Body of pancreas (tissue), 4 donors: ENCODE data around the gene DNAJA4. TPM values are rescaled to one million over a fixed set of nuclear protein-coding genes. Genes with fewer than 3 reads are reported as not detected.

Experiments used
- ATAC-seq: fragments of 150-250 bp; one replicate; pipeline ENCODE4 v1.9.1; 2016
- DNase-seq, 4 donors: peaks; one replicate each; pipeline ENCODE4 v3.0.0-alpha.2; 2019
- H3K27ac ChIP-seq, 4 donors: fragments of 200-600 bp; sonication (generic); 1 replicate in 3 of 4; 2 replicates in 1 of 4; pipeline versions ENCODE4 v1.5.1 to v1.6.1; 2016 to 2019; ENCODE audit warnings: mild to moderate bottlenecking in 1 of 4, mixed read lengths in 1 of 4, moderate library complexity in 1 of 4
- H3K27me3 ChIP-seq, 2 donors: fragments of 200-600 bp; sonication (generic); one replicate each; pipeline ENCODE4 v1.6.0; 2016; ENCODE audit warnings: mild to moderate bottlenecking in 1 of 2
- H3K36me3 ChIP-seq, 2 donors: fragments of 200-600 bp; sonication (generic); replicated peaks in 1 of 2; 2 replicates each; pipeline ENCODE4 v1.5.1; 2016; ENCODE audit warnings: low read depth in 2 of 2; ENCODE audit not compliant: insufficient read depth in 1 of 2
- H3K4me1 ChIP-seq: fragments of 200-600 bp; sonication (generic); one replicate; pipeline ENCODE4 v1.6.0; 2016
- H3K4me3 ChIP-seq, 2 donors: fragments of 200-600 bp; sonication (generic); 1 replicate in 1 of 2; 2 replicates in 1 of 2; pipeline ENCODE4 v1.5.1; 2016 to 2019
- H3K9me3 ChIP-seq, 3 donors: fragments of 200-600 bp; sonication (generic); 1 replicate in 2 of 3; 2 replicates in 1 of 3; pipeline ENCODE4 v1.5.1; 2016
- POLR2A ChIP-seq, 3 donors: fragments of 450-650 bp; IDR thresholded peaks; one replicate each; pipeline ENCODE4 v1.6.1; 2016; ENCODE audit warnings: antibody characterized with exemption in 3 of 3, mild to moderate bottlenecking in 2 of 3
- WGBS, 2 donors: methylation state at CpG; one replicate each; pipeline ENCODE4 v1.1.5; 2017; 5-methylcytosine and 5-hydroxymethylcytosine counted together
- intact Hi-C: fragments of 100-400 bp; cut with DNase I; formaldehyde crosslinking; loops from one replicate; pipeline ENCODE4 v1.15.1; 2023
- total RNA-seq, 2 donors: library from RNA; depleted of rRNA; stranded (reverse); fragments of >200 nt; gene quantifications; one replicate each; pipeline ENCODE4 v1.1.0, GENCODE V29; 2016
- TF ChIP-seq, protein P1 (sequence below), 7 experiments: fragments of 450-650 bp in 4 of 7; fragments of 200-600 bp in 3 of 7; sonication (generic) in 3 of 7; IDR thresholded peaks; one replicate each; pipeline ENCODE4 v1.5.1; 2016 to 2019; ENCODE audit warnings: antibody characterized with exemption in 7 of 7

Gene DNAJA4
- total RNA-seq, 2 donors from 2014 or later, result 5.9 to 8.0 TPM

DNA sequence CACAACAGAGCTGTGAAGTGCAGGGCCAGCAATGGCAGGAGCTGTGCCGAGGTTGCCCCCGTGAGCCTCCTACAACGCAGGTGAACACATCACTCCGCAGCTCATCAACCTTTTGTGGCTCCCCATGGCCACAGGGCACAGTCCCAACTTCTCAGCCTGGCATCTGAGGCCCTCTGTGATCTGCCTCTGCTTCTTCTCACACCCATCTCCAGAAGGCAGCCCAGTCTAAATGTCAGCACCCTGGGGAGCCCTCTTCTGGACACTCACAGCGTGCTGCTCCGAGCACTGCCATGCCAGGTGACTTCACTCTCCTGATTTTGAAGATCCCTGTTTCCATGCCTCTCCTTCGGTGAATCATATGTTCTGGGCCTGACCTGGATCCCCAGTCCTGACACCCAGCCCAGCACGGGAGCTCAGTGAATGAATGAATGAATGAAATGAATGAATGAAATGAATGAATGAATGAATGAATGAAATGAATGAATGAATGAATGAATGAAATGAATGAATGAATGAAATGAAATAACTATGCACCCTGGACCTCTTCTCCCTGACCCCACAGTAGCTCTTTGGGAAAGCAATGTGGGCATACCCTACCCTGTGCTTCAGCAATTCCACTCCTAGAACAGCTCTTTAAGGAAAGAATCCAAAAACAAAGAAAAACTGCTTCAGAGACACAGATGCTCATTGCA, 52.9 kb downstream of the DNAJA4 start:
- DNase-seq, result no peak
- no peak overlapping the region for H3K27ac ChIP-seq
- intact Hi-C loops, result no loop called here
- no peak overlapping the region for H3K4me3 ChIP-seq
- H3K9me3 ChIP-seq, result no peaks in the 10 kb centered on the region
- no peak for ATAC-seq
- no peaks in the 10 kb centered on the region for H3K4me1 ChIP-seq
- no peak for TF ChIP-seq POLR2A (IDR thresholded peaks at IDR 0.05)
- TF ChIP-seq, protein P1, sequence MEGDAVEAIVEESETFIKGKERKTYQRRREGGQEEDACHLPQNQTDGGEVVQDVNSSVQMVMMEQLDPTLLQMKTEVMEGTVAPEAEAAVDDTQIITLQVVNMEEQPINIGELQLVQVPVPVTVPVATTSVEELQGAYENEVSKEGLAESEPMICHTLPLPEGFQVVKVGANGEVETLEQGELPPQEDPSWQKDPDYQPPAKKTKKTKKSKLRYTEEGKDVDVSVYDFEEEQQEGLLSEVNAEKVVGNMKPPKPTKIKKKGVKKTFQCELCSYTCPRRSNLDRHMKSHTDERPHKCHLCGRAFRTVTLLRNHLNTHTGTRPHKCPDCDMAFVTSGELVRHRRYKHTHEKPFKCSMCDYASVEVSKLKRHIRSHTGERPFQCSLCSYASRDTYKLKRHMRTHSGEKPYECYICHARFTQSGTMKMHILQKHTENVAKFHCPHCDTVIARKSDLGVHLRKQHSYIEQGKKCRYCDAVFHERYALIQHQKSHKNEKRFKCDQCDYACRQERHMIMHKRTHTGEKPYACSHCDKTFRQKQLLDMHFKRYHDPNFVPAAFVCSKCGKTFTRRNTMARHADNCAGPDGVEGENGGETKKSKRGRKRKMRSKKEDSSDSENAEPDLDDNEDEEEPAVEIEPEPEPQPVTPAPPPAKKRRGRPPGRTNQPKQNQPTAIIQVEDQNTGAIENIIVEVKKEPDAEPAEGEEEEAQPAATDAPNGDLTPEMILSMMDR (IDR thresholded peaks at IDR 0.05), result no peak
- H3K36me3 ChIP-seq, result no peaks in the 10 kb centered on the region
- H3K27me3 ChIP-seq, result no peaks in the 10 kb centered on the region
- 76 to 78% methylated on average over 8 of the region's 8 CpGs for WGBS, 2 donors

DNA sequence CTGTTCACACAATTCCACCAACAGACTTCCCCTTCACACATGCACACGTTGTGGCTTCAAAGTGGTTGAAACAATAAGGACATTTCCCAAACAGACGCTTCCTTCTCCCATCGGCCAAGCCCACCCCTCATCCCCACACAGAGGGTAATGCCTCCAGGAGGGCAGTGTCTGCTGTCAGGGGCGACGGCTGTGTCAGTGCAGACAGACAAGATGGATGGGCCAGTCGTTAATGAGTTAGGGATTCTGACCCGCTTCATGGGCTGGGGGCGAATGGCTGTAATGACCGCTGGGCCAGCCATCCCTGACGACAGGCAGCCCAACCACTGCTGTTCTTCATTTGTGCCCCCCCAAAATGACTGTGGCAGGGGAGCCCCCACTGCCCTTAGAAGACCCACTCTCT, 55.2 kb downstream of the DNAJA4 start:
- no peak for TF ChIP-seq POLR2A (IDR thresholded peaks at IDR 0.05)
- TF ChIP-seq, protein P1 (IDR thresholded peaks at IDR 0.05), result no peak
- intact Hi-C loops, result no loop called here
- ATAC-seq (no peak), DNase-seq (no peak)
- H3K4me1 ChIP-seq, result no peaks in the 10 kb centered on the region
- no peaks in the 10 kb centered on the region for H3K36me3 ChIP-seq
- no peak overlapping the region for H3K27ac ChIP-seq
- H3K9me3 ChIP-seq, result no peaks in the 10 kb centered on the region
- WGBS, 2 donors, result 52 to 70% methylated on average over 8 to 10 of the region's 10 CpGs
- H3K27me3 ChIP-seq, result no peaks in the 10 kb centered on the region
- H3K4me3 ChIP-seq, result no peak overlapping the region

GRCh38 chr15:78320183-78320582, 55.8 kb downstream of the DNAJA4 start:
- Histone ChIP-seq H3K27ac (no peak overlapping the region), H3K4me1 (no peaks in the 10 kb centered on the region), H3K27me3 (no peaks in the 10 kb centered on the region), H3K4me3 (no peak overlapping the region), H3K9me3 (no peaks in the 10 kb centered on the region), H3K36me3 (no peaks in the 10 kb centered on the region)
- TF ChIP-seq POLR2A (IDR thresholded peaks at IDR 0.05), result no peak
- TF ChIP-seq, protein P1 (IDR thresholded peaks at IDR 0.05), result no peak
- ATAC-seq (no peak), DNase-seq (no peak)
- intact Hi-C loops, result no loop called here
- WGBS, 2 donors, result 76 to 82% methylated on average over 5 of the region's 5 CpGs

- no peak overlapping the region for H3K27ac ChIP-seq
- H3K4me1 ChIP-seq, result no peaks in the 10 kb centered on the region
- no peaks in the 10 kb centered on the region for H3K36me3 ChIP-seq
- ATAC-seq (no peak), DNase-seq (no peak)
- 65 to 71% methylated on average over 15 to 16 of the region's 17 CpGs for WGBS, 2 donors
- intact Hi-C loops, result no loop called here
- H3K4me3 ChIP-seq, result no peak overlapping the region
- TF ChIP-seq POLR2A (IDR thresholded peaks at IDR 0.05), result no peak
- TF ChIP-seq, protein P1 (IDR thresholded peaks at IDR 0.05), result no peak
- no peaks in the 10 kb centered on the region for H3K27me3 ChIP-seq
- H3K9me3 ChIP-seq, result no peaks in the 10 kb centered on the region
These were observed 56.7 kb downstream of the DNAJA4 start for GRCh38 chr15:78321041-78321570.

- Histone ChIP-seq H3K9me3 (no peaks in the 10 kb centered on the region), H3K36me3 (no peaks in the 10 kb centered on the region), H3K4me3 (no peak overlapping the region), H3K27ac (no peak overlapping the region), H3K27me3 (no peaks in the 10 kb centered on the region), H3K4me1 (no peaks in the 10 kb centered on the region)
- WGBS, 2 donors, result 59 to 79% methylated on average over 3 to 4 of the region's 4 CpGs
- TF ChIP-seq, protein P1 (IDR thresholded peaks at IDR 0.05), result no peak
- TF ChIP-seq POLR2A (IDR thresholded peaks at IDR 0.05), result no peak
- DNase-seq, result no peak
- no peak for ATAC-seq
- intact Hi-C loops, result no loop called here
These were observed 57.4 kb downstream of the DNAJA4 start for GRCh38 chr15:78321786-78322185.
